Natural killer cell (primary cell): ENCODE data around the gene RAD51B. TPM values are rescaled to one million over a fixed set of nuclear protein-coding genes. Genes with fewer than 3 reads are reported as not detected.

Source experiments
- ATAC-seq, 3 donors: fragments of 150-1000 bp in 2 of 3; fragments of 200-7000 bp in 1 of 3; cut with Tn5 transposase; 1 replicate in 1 of 3; 2 replicates in 2 of 3; pipeline ENCODE4 v1.10.0; 2021; ENCODE audit warnings: mild to moderate bottlenecking in 2 of 3, moderate library complexity in 2 of 3
- DNase-seq, 2 donors: peaks; one replicate each; pipeline versions ENCODE4 v3.0.0 to v3.0.0-alpha.2; 2013 to 2021; ENCODE audit warnings: mixed read lengths in 1 of 2
- H3K27ac ChIP-seq: one replicate; pipeline ENCODE4 v1.5.1; 2013; ENCODE audit warnings: mild to moderate bottlenecking, low read length
- H3K27me3 ChIP-seq: one replicate; pipeline ENCODE4 v1.6.1; 2013; ENCODE audit warnings: low read length; ENCODE audit not compliant: control insufficient read depth, insufficient read depth
- H3K36me3 ChIP-seq: one replicate; pipeline ENCODE4 v1.6.1; 2013; ENCODE audit warnings: low read length; ENCODE audit not compliant: control insufficient read depth, insufficient read depth
- H3K4me1 ChIP-seq: one replicate; pipeline ENCODE4 v1.6.1; 2013; ENCODE audit warnings: low read length; ENCODE audit not compliant: control insufficient read depth, insufficient read depth
- H3K4me3 ChIP-seq: one replicate; pipeline ENCODE4 v1.5.1; 2013; ENCODE audit warnings: low read length
- H3K9me3 ChIP-seq: one replicate; pipeline ENCODE4 v1.6.1; 2013; ENCODE audit warnings: low read length; ENCODE audit not compliant: control insufficient read depth, insufficient read depth
- H3K27ac Mint-ChIP-seq, 2 donors: one replicate each; pipeline ENCODE4 v1.8.0; 2022; ENCODE audit warnings: mild to moderate bottlenecking in 2 of 2, mixed read lengths in 2 of 2, moderate library complexity in 1 of 2
- H3K27me3 Mint-ChIP-seq, 2 donors: one replicate each; pipeline ENCODE4 v1.8.0; 2022; ENCODE audit warnings: low read depth in 2 of 2, mixed read lengths in 2 of 2
- H3K36me3 Mint-ChIP-seq: one replicate; pipeline ENCODE4 v1.8.0; 2022; ENCODE audit warnings: mixed read lengths
- H3K4me1 Mint-ChIP-seq, 2 donors: one replicate each; pipeline ENCODE4 v1.8.0; 2022; ENCODE audit warnings: mixed read lengths in 2 of 2
- H3K4me3 Mint-ChIP-seq: one replicate; pipeline ENCODE4 v1.8.0; 2022; ENCODE audit warnings: mild to moderate bottlenecking, moderate library complexity, mixed read lengths
- H3K9me3 Mint-ChIP-seq, 2 donors: one replicate each; pipeline ENCODE4 v1.8.0; 2022; ENCODE audit warnings: mixed read lengths in 2 of 2
- WGBS: methylation state at CpG from one replicate; pipeline ENCODE4 v1.1.7; 2013; ENCODE audit warnings: missing lambda C conversion rate; ENCODE audit not compliant: insufficient coverage; 5-methylcytosine and 5-hydroxymethylcytosine counted together
- intact Hi-C: fragments of 100-400 bp; cut with micrococcal nuclease; formaldehyde crosslinking; loops from one replicate; pipeline ENCODE4 v1.14.2; 2022
- total RNA-seq, 4 donors: library from RNA; stranded (reverse); fragments of 120-200 nt in 1 of 4; gene quantifications; one replicate each; pipeline versions ENCODE4 v1.2.3 to v1.2.4, GENCODE V29; 2013 to 2022
- TF ChIP-seq, protein P1 (sequence below): fragments of 200-600 bp; IDR thresholded peaks from one replicate; pipeline ENCODE4 v1.8.0; 2022; ENCODE audit warnings: antibody characterized with exemption

The RAD51B gene
- total RNA-seq, 3 donors from 2014 or later (not counting 1 experiment from before 2014, with no cell fraction given): 28.1 to 37.6 (median 28.6) TPM

GRCh38 chr14:68607867-68608573 lies 788.4 kb downstream of the RAD51B start:
- peak overlapping the region; percentile 46 for H3K27ac ChIP-seq
- H3K9me3 Mint-ChIP-seq: no peaks in the 10 kb centered on the region
- no peaks in the 10 kb centered on the region for H3K36me3 Mint-ChIP-seq

DNA sequence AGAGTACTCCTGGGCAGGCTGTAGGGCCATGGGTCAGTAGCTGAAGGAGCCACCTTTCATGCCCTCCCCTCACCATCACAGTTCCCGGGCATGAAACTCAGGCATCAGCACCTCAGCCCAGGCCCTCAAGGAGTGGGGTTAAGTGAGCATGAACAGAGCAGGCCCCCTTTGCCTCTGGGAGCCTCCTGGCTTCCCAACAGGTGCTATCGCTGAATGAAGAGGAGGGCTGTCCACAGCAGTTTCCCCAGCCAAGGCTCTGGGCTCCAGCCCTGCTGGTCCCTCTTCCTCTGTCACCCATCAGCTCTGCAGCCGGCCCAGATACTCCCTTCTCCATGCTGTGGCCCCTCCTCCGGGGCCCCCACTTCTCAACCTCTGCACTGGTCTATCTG lies 789.0 kb downstream of the RAD51B start:
- peaks cover 16 to 18% of the 10 kb centered on the region in 2 donors for H3K4me1 Mint-ChIP-seq
- H3K27ac Mint-ChIP-seq: no peak overlapping the region

More at GRCh38 chr14:68607867-68608573, 788.4 kb downstream of the RAD51B start:
- H3K36me3 ChIP-seq: no peaks in the 10 kb centered on the region
- 68% methylated on average over 13 of the region's 14 CpGs for WGBS
- no peaks in the 10 kb centered on the region for H3K27me3 ChIP-seq
- Mint-ChIP-seq H3K4me3 (peak overlapping the region; percentile 75), H3K27ac (peak overlapping the region; percentile 81), H3K27me3 (no peaks in the 10 kb centered on the region), H3K4me1 (peaks cover 16 to 18% of the 10 kb centered on the region in 2 donors)
- ATAC-seq (peak in 1 of 3 donors; percentile 21), DNase-seq (no peak)
- intact Hi-C loops: loop anchor here (1.0 kb wide), 1 partner anchor 20 kb away; no protein-coding TSS in a partner anchor
- peaks cover 10% of the 10 kb centered on the region for H3K9me3 ChIP-seq
- TF ChIP-seq, protein P1, sequence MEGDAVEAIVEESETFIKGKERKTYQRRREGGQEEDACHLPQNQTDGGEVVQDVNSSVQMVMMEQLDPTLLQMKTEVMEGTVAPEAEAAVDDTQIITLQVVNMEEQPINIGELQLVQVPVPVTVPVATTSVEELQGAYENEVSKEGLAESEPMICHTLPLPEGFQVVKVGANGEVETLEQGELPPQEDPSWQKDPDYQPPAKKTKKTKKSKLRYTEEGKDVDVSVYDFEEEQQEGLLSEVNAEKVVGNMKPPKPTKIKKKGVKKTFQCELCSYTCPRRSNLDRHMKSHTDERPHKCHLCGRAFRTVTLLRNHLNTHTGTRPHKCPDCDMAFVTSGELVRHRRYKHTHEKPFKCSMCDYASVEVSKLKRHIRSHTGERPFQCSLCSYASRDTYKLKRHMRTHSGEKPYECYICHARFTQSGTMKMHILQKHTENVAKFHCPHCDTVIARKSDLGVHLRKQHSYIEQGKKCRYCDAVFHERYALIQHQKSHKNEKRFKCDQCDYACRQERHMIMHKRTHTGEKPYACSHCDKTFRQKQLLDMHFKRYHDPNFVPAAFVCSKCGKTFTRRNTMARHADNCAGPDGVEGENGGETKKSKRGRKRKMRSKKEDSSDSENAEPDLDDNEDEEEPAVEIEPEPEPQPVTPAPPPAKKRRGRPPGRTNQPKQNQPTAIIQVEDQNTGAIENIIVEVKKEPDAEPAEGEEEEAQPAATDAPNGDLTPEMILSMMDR: no peak
- no peak overlapping the region for H3K4me3 ChIP-seq
- peaks cover 28% of the 10 kb centered on the region for H3K4me1 ChIP-seq

GRCh38 chr14:68609012-68609411 lies 789.4 kb downstream of the RAD51B start:
- H3K27ac ChIP-seq: no peak overlapping the region

More for the DNA sequence above, 789.0 kb downstream of the RAD51B start:
- Histone ChIP-seq H3K4me3 (no peak overlapping the region), H3K4me1 (peaks cover 28% of the 10 kb centered on the region), H3K36me3 (no peaks in the 10 kb centered on the region), H3K27me3 (no peaks in the 10 kb centered on the region), H3K9me3 (peaks cover 11% of the 10 kb centered on the region), H3K27ac (no peak overlapping the region)
- DNase-seq (no peak), ATAC-seq (peak in 1 of 3 donors; percentile 5)
- WGBS: 97% methylated on average over 4 of the region's 4 CpGs
- intact Hi-C loops: no loop called here
- TF ChIP-seq, protein P1: no peak
- Mint-ChIP-seq H3K9me3 (no peaks in the 10 kb centered on the region), H3K27me3 (no peaks in the 10 kb centered on the region), H3K36me3 (no peaks in the 10 kb centered on the region), H3K4me3 (no peak overlapping the region)

More at GRCh38 chr14:68609012-68609411, 789.4 kb downstream of the RAD51B start:
- Histone ChIP-seq H3K27me3 (no peaks in the 10 kb centered on the region), H3K4me3 (no peak overlapping the region), H3K36me3 (no peaks in the 10 kb centered on the region), H3K9me3 (peaks cover 15% of the 10 kb centered on the region), H3K4me1 (peaks cover 28% of the 10 kb centered on the region)
- no peak overlapping the region for H3K27ac Mint-ChIP-seq
- ATAC-seq (no peak), DNase-seq (no peak)
- H3K36me3 Mint-ChIP-seq: peaks cover 1% of the 10 kb centered on the region
- no peaks in the 10 kb centered on the region for H3K27me3 Mint-ChIP-seq
- intact Hi-C loops: no loop called here
- WGBS: 94% methylated on average over 7 of the region's 7 CpGs
- no peak overlapping the region for H3K4me3 Mint-ChIP-seq
- peaks cover 16 to 18% of the 10 kb centered on the region in 2 donors for H3K4me1 Mint-ChIP-seq
- TF ChIP-seq, protein P1: no peak
- H3K9me3 Mint-ChIP-seq: no peaks in the 10 kb centered on the region
